ENCODE data around the gene RAET1G. TPM values are rescaled to one million over a fixed set of nuclear protein-coding genes. Genes with fewer than 3 reads are reported as not detected.

The RAET1G gene
- total RNA-seq, 1 experiment from 2014 or later, result 9.9 TPM

DNA sequence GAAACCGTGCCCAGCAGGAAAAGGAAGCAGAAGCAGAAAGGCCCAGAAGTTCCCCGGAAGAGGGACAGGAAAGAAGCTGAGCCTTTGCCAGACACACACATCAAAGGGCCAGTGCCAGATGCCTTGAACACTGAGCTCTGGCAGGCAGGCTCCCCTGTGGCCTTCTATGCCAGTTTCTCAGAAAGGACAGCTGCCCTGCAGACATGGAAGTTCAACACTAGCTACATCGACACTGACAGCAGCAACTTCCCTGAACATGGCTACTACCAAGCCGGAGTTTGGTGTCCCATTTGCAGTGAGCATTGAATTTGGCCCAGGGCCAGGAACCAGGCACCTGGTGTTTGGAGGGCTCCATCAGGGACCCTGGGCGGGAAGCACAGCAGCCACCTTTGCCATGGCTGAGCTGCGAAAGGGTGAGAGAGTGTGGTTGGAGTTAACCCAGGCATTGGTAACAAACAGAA lies 17.0 kb downstream of the RAET1G start:
- intact Hi-C loops (cut with micrococcal nuclease), result no loop called here
- H3K4me3 Mint-ChIP-seq (ENCODE audit: unreplicated experiment), result no peak overlapping the region
- no TSS peak for BruUV-seq (replicated peaks)
- no peaks in the 10 kb centered on the region for H3K27me3 Mint-ChIP-seq (ENCODE audit: insufficient read depth, unreplicated experiment)
- H3K4me1 Mint-ChIP-seq (ENCODE audit: insufficient read depth, unreplicated experiment), result no peaks in the 10 kb centered on the region
- TF ChIP-seq, protein P1, sequence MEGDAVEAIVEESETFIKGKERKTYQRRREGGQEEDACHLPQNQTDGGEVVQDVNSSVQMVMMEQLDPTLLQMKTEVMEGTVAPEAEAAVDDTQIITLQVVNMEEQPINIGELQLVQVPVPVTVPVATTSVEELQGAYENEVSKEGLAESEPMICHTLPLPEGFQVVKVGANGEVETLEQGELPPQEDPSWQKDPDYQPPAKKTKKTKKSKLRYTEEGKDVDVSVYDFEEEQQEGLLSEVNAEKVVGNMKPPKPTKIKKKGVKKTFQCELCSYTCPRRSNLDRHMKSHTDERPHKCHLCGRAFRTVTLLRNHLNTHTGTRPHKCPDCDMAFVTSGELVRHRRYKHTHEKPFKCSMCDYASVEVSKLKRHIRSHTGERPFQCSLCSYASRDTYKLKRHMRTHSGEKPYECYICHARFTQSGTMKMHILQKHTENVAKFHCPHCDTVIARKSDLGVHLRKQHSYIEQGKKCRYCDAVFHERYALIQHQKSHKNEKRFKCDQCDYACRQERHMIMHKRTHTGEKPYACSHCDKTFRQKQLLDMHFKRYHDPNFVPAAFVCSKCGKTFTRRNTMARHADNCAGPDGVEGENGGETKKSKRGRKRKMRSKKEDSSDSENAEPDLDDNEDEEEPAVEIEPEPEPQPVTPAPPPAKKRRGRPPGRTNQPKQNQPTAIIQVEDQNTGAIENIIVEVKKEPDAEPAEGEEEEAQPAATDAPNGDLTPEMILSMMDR (IDR thresholded peaks at IDR 0.05; ENCODE audit: unreplicated experiment), result no peak
- peaks cover 6% of the 10 kb centered on the region for H3K36me3 Mint-ChIP-seq (ENCODE audit: insufficient read depth, unreplicated experiment)
- H3K27ac Mint-ChIP-seq (ENCODE audit: low read depth, unreplicated experiment), result no peak overlapping the region
- ChIA-PET CTCF (interaction anchor here (0.7 to 1.6 kb wide), 4 partner anchors 18 to 375 kb away, joined by 3 to 5 read pairs (median 4); no protein-coding TSS in a partner anchor), POLR2A (interaction anchor here (1.1 to 1.9 kb wide), 2 partner anchors 19 to 71 kb away, joined by 3 to 7 read pairs; no protein-coding TSS in a partner anchor)
- DNase-seq (ENCODE audit: unreplicated experiment), result no peak
- peaks cover 12% of the 10 kb centered on the region for H3K9me3 Mint-ChIP-seq (ENCODE audit: unreplicated experiment)

DNA sequence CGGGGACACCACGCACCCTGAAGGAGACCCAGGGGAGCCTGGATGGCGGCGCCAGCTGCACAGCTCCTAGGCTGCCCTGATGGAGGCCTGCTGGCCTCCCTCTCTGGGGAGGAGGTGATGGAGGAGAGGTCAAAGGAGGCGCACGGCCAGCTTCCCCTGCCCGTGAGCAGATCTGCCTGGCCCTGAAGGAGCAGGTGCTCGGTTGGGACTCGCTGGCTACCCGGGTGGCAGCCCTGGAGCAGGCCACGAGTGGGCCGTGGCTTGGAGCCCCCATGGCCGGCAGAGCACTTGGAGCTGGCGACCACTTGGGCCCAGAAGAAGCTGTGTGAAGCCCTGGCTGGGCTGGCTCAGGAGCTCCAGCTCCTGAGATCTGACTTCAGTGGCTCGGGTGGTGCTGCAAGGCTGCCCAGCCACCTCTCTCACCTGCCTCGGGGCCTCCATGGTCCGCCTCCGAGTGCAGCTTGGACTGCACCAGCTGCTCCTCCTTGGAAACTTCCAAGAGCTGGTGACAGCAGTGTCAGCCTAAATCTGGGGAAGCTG lies 17.5 kb downstream of the RAET1G start:
- peaks cover 5% of the 10 kb centered on the region for H3K4me1 Mint-ChIP-seq (ENCODE audit: insufficient read depth, unreplicated experiment)
- peaks cover 6% of the 10 kb centered on the region for H3K36me3 Mint-ChIP-seq (ENCODE audit: insufficient read depth, unreplicated experiment)
- ChIA-PET CTCF (interaction anchor here (0.7 to 1.6 kb wide), 6 partner anchors 11 to 375 kb away, joined by 3 to 5 read pairs (median 4); no protein-coding TSS in a partner anchor), POLR2A (interaction anchor here (1.1 to 1.9 kb wide), 3 partner anchors 15 to 70 kb away, joined by 3 to 7 read pairs (median 4); no protein-coding TSS in a partner anchor)
- H3K27me3 Mint-ChIP-seq (ENCODE audit: insufficient read depth, unreplicated experiment), result no peaks in the 10 kb centered on the region
- peaks cover 12% of the 10 kb centered on the region for H3K9me3 Mint-ChIP-seq (ENCODE audit: unreplicated experiment)
- no peak for DNase-seq (ENCODE audit: unreplicated experiment)
- H3K4me3 Mint-ChIP-seq (ENCODE audit: unreplicated experiment), result no peak overlapping the region
- H3K27ac Mint-ChIP-seq (ENCODE audit: low read depth, unreplicated experiment), result no peak overlapping the region
- intact Hi-C loops (cut with micrococcal nuclease), result no loop called here
- TF ChIP-seq, protein P1 (IDR thresholded peaks at IDR 0.05; ENCODE audit: unreplicated experiment), result no peak
- BruUV-seq (replicated peaks), result no TSS peak

DNA sequence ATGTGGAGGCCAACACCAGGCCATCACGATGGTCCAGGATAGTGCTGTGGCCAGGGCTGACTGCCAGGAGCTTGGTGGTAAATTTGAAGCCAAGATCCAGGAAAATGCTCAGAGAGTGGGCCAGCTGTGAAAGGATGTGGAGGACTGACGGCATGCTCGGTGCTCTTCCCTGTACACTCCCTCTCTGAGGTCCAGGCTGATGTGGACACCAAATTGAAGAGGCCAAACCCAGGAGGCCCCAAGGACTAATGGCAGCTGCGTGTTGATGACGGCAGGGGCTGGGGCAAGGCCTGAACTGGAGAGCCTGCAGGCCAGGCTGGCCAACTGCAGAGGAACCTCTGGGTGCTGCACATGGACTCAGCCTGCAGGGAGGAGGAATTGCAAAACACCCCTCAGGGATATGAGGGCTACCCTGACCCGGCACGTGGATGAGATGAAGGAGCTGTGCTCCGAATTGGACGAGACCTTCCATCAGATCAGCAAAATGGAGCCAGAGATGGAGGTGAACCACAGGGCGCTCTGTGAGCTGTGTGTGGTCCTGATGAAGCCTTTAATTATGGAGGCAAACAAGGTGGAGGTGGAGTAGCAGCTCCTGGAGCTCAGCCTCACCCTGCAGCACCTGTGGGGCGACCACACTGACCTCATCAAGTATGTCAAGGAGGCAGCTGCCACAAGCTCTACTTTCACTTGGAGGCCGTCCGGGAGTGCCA lies 18.1 kb downstream of the RAET1G start:
- peaks cover 1% of the 10 kb centered on the region for H3K36me3 Mint-ChIP-seq (ENCODE audit: insufficient read depth, unreplicated experiment)
- H3K9me3 Mint-ChIP-seq (ENCODE audit: unreplicated experiment), result peaks cover 12% of the 10 kb centered on the region
- CTCF ChIA-PET, result interaction anchor here (0.7 to 1.2 kb wide), 5 partner anchors 12 to 376 kb away, joined by 3 to 5 read pairs (median 3); no protein-coding TSS in a partner anchor
- no peak overlapping the region for H3K4me3 Mint-ChIP-seq (ENCODE audit: unreplicated experiment)
- no TSS peak for BruUV-seq (replicated peaks)
- H3K27ac Mint-ChIP-seq (ENCODE audit: low read depth, unreplicated experiment), result no peak overlapping the region
- TF ChIP-seq, protein P1 (IDR thresholded peaks at IDR 0.05; ENCODE audit: unreplicated experiment), result no peak
- intact Hi-C loops (cut with micrococcal nuclease), result no loop called here
- H3K4me1 Mint-ChIP-seq (ENCODE audit: insufficient read depth, unreplicated experiment), result peaks cover 11% of the 10 kb centered on the region
- POLR2A ChIA-PET, result interaction anchor here (0.7 to 1.9 kb wide), 4 partner anchors 14 to 35 kb away, joined by 3 to 7 read pairs (median 4); no protein-coding TSS in a partner anchor
- no peaks in the 10 kb centered on the region for H3K27me3 Mint-ChIP-seq (ENCODE audit: insufficient read depth, unreplicated experiment)
- DNase-seq (ENCODE audit: unreplicated experiment), result no peak

DNA sequence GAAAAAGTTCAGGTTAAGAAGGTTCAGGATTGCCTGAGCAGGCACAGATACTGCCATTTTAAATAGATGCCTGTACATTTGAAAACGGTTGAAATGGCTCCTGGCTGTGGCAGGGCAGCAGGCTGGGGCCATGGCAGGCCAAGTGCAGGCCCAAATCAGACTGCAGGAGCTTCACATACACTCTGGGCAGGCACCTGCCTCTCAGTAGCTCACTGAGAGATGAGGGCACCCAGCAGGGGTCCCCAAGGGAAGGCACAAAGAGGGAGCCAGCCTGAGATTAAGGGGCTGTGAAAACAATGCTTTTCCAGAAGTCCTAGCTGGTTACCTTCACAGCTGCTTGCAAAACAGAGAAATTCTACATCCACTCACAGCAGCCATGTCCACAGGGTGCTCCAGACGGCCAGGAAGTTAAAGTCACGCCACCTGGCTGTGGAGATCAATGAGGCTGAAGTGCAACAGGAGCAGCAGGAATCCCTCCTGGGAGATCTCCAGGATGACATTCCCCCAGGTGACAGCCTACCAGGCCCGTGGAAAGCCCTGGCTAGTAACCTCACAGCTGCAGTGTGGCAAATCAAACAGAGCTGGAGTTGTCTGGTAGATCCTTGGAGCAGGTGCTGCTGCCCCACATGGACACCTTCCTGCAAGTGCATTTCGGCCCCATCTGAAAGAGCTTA lies 18.8 kb downstream of the RAET1G start:
- CTCF ChIA-PET, result interaction anchor here (0.7 to 1.2 kb wide), 4 partner anchors 12 to 79 kb away, joined by 3 to 5 read pairs (median 3); no protein-coding TSS in a partner anchor
- Mint-ChIP-seq H3K27me3 (ENCODE audit: insufficient read depth, unreplicated experiment) (no peaks in the 10 kb centered on the region), H3K9me3 (ENCODE audit: unreplicated experiment) (peaks cover 12% of the 10 kb centered on the region), H3K4me3 (ENCODE audit: unreplicated experiment) (no peak overlapping the region), H3K4me1 (ENCODE audit: insufficient read depth, unreplicated experiment) (peaks cover 18% of the 10 kb centered on the region), H3K36me3 (ENCODE audit: insufficient read depth, unreplicated experiment) (no peaks in the 10 kb centered on the region), H3K27ac (ENCODE audit: low read depth, unreplicated experiment) (no peak overlapping the region)
- POLR2A ChIA-PET, result interaction anchor here (0.7 to 1.9 kb wide), 6 partner anchors 9 to 34 kb away, joined by 3 to 7 read pairs (median 4); no protein-coding TSS in a partner anchor
- DNase-seq (ENCODE audit: unreplicated experiment), result no peak
- TF ChIP-seq, protein P1 (IDR thresholded peaks at IDR 0.05; ENCODE audit: unreplicated experiment), result no peak
- intact Hi-C loops (cut with micrococcal nuclease), result no loop called here
- BruUV-seq (replicated peaks), result no TSS peak
